SH-SY5Y (cell line): ENCODE measurements around the gene FXYD4.

Experiments used
- GATA2 ChIP-seq: IDR thresholded peaks from 2 replicates; pipeline ENCODE4 v1.6.1; 2011; ENCODE audit warnings: mild to moderate bottlenecking, low read depth, low read length
- GATA3 ChIP-seq: IDR thresholded peaks from 2 replicates; pipeline ENCODE4 v1.6.1; 2011; ENCODE audit warnings: low read depth, mild to moderate bottlenecking, low read length, moderate library complexity

GRCh38 chr10:43387678-43388032, 16.2 kb downstream of the FXYD4 start:
- TF ChIP-seq GATA2 = no peak
- TF ChIP-seq GATA3 = no peak
